Measurements from ENCODE around the gene HSDL2. TPM values are rescaled to one million over a fixed set of nuclear protein-coding genes. Genes with fewer than 3 reads are reported as not detected.

Gene HSDL2
- total RNA-seq, 1 donor from 2014 or later = 25.3 TPM

DNA sequence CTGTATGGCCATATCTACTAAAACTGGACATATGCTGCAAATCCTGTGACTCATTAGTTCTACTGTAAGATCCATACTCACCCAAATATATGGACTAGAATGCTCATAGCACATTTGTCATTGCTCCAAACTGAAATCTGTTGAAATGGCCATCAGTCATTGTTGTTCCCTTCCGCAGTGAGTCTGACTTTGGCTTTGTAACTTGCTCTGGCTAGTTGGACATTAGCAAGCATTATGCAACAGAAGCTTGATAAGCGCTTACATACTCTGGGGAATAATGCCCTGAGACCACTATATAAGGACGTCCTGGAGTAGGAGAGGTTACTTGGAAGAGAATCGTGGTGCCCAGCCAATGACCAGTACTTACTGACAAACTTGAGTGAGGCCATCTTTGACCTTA, 115.7 kb downstream of the HSDL2 start:
- no peak overlapping the region for H3K4me3 ChIP-seq (ENCODE audit: low read depth, low read length)
- DNase-seq (ENCODE audit: low read depth) = no peak
- TF ChIP-seq, protein P1, sequence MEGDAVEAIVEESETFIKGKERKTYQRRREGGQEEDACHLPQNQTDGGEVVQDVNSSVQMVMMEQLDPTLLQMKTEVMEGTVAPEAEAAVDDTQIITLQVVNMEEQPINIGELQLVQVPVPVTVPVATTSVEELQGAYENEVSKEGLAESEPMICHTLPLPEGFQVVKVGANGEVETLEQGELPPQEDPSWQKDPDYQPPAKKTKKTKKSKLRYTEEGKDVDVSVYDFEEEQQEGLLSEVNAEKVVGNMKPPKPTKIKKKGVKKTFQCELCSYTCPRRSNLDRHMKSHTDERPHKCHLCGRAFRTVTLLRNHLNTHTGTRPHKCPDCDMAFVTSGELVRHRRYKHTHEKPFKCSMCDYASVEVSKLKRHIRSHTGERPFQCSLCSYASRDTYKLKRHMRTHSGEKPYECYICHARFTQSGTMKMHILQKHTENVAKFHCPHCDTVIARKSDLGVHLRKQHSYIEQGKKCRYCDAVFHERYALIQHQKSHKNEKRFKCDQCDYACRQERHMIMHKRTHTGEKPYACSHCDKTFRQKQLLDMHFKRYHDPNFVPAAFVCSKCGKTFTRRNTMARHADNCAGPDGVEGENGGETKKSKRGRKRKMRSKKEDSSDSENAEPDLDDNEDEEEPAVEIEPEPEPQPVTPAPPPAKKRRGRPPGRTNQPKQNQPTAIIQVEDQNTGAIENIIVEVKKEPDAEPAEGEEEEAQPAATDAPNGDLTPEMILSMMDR (conservative IDR thresholded peaks at IDR 0.05; ENCODE audit: low read depth, low read length) = no peak

DNA sequence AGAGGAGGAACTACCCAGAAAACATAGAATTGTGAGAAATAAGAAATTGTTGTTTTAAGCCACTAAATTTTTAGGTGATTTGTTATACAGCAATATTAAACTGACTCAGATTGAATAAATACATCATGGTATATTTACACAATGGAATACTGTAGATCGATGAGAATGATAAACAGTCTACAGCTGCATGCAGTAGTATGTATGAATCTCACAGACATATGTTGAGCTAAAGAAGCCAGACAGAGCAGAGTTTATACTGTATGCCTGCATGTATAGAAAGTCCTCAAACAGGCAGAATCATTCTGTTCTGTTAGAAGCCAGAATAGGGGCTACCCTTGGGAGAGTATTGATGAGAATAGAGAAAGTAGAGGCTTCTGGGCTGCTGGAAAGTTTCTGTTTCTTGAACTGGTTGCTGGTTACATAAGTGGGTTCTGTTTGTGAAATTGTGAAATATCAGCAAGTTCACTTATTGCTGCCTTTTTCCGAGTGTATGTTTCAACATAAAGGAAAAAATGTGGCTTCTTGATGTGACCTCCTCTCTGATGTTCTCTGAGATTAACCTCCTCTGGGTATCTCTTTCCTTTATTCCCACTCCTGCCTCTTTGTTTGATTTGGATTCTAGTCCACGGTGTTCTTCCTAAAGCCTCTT, 116.3 kb downstream of the HSDL2 start:
- TF ChIP-seq, protein P1 (conservative IDR thresholded peaks at IDR 0.05; ENCODE audit: low read depth, low read length) = no peak
- no peak overlapping the region for H3K4me3 ChIP-seq (ENCODE audit: low read depth, low read length)
- DNase-seq (ENCODE audit: low read depth) = no peak

DNA sequence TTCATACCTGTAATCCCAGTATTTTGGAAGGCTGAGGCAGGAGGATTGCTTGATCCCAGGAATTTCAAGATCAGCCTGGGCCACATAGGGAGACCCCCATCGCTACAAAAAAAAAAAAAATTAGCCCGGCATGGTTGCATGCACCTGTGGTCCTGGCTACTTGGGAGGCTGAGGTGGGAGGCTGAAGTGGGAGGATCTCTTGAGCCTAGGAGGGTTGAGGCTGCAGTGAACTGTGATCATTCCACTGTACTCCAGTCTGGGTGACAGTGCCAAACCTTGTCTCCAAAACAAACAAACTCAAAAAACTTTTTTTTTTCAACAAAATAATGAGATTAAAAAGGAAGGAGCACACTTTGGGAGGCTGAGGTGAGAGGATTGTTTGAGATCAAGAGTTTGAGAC, 120.9 kb downstream of the HSDL2 start:
- no peak overlapping the region for H3K4me3 ChIP-seq (ENCODE audit: low read depth, low read length)
- no peak for DNase-seq (ENCODE audit: low read depth)
- TF ChIP-seq, protein P1 (conservative IDR thresholded peaks at IDR 0.05; ENCODE audit: low read depth, low read length) = no peak

DNA sequence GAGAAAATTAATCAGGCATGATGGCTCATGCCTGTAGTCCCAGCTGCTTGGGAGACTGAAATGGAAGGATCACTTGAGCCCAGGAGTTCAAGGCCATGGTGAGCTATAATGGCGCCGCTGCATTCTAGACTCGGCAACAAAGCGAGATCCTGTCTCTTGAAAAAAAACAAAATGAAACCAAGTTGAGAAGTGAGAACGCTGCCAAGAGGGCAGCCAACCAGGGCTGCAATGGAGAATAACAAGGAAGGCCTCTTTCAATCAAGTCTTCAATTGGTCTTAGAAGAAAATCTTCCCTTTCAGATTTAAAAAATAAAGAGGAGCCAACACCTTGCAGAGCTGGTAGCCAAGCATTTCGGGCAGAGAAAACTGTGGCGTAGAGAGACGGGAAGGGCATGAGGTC, 121.4 kb downstream of the HSDL2 start:
- H3K4me3 ChIP-seq (ENCODE audit: low read depth, low read length) = peak overlapping the region; percentile 7
- DNase-seq (ENCODE audit: low read depth) = no peak
- TF ChIP-seq, protein P1 (conservative IDR thresholded peaks at IDR 0.05; ENCODE audit: low read depth, low read length) = no peak

DNA sequence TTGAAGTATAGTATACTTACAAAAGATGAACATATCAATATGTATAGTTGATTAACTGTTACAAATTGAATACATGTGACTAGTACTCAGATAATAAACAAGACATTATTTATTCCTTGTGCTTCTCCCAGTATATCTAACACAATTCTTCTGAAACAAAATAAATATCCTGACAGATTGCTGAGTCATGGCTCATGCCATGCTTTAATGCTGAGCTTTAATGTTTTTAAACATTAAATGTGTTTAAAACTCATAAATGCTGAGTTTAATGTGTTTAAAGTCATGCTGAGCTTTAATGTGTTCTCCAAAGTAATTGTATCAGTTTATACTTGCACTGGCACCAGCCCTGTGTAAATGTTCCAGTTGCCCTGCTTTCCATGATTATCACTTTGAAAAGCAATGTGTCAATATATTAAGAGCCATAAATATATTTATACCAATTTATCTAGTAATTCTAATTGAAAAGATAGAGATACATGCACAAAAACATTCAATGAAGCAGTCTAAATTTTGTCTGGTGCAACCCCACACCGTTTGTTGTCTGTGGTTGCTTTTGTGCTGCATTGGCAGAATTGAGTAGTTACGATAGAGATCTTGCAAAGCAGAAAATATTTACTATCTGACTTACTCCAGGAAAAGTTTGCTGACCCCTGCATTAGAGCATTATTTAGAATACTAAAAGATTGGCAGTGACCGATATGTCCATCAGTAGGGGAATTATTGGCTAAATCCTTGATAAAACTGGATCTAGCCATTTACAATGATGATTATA, 122.5 kb downstream of the HSDL2 start:
- no peak overlapping the region for H3K4me3 ChIP-seq (ENCODE audit: low read depth, low read length)
- DNase-seq (ENCODE audit: low read depth) = no peak
- TF ChIP-seq, protein P1 (conservative IDR thresholded peaks at IDR 0.05; ENCODE audit: low read depth, low read length) = no peak

DNA sequence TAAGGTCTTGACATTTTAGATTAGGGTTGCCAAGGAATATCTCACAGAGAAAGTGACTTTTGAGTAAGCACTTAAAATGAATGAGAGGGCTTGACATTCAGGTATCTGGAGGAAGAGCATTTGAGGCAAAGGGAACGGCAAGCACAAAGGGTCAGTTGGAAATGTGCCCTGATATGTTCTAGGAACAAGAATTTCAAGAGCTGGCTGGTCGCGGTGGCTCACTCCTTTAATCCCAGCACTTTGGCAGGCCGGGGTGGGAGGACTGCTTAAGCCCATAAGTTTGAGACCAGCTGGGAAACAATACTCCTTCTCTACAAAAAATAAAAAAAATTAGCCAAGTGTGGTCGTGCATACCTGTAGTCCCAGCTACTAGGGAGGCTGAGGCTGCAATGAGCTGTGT, 123.3 kb downstream of the HSDL2 start:
- H3K4me3 ChIP-seq (ENCODE audit: low read depth, low read length) = no peak overlapping the region
- no peak for DNase-seq (ENCODE audit: low read depth)
- TF ChIP-seq, protein P1 (conservative IDR thresholded peaks at IDR 0.05; ENCODE audit: low read depth, low read length) = no peak

All from epithelial cell of proximal tubule (primary cell).